Breast epithelium (tissue), 4 donors: ENCODE results near the gene SPATA2L. TPM values are rescaled to one million over a fixed set of nuclear protein-coding genes. Genes with fewer than 3 reads are reported as not detected.

Source experiments
- DNase-seq, 2 donors: peaks; one replicate each; pipeline ENCODE4 v3.0.0-alpha.2; 2019; ENCODE audit warnings: low spot score in 2 of 2
- H3K27ac ChIP-seq, 2 donors: fragments of 200-600 bp; sonication (generic) in 1 of 2; one replicate each; pipeline ENCODE4 v1.5.1; 2016 to 2019; ENCODE audit warnings: mild to moderate bottlenecking in 1 of 2
- H3K27me3 ChIP-seq, 2 donors: fragments of 200-600 bp; sonication (generic) in 1 of 2; one replicate each; pipeline versions ENCODE4 v1.5.1 to v1.6.0; 2017 to 2019; ENCODE audit warnings: control low read depth in 1 of 2, mild to moderate bottlenecking in 1 of 2
- H3K36me3 ChIP-seq: fragments of 200-600 bp; one replicate; pipeline ENCODE4 v1.5.1; 2019
- H3K4me1 ChIP-seq, 2 donors: fragments of 200-600 bp; sonication (generic); one replicate each; pipeline ENCODE4 v1.5.1; 2016 to 2019; ENCODE audit warnings: control low read depth in 1 of 2
- H3K4me3 ChIP-seq, 3 donors: fragments of 200-600 bp; sonication (generic); 1 replicate in 2 of 3; 2 replicates in 1 of 3; pipeline ENCODE4 v1.5.1; 2016 to 2019; ENCODE audit warnings: mild to moderate bottlenecking in 3 of 3, moderate library complexity in 2 of 3
- H3K9me3 ChIP-seq, 2 donors: fragments of 200-600 bp; sonication (generic) in 1 of 2; one replicate each; pipeline ENCODE4 v1.5.1; 2016 to 2019; ENCODE audit warnings: control low read depth in 1 of 2
- POLR2A ChIP-seq: fragments of 450-650 bp; IDR thresholded peaks from one replicate; pipeline ENCODE4 v1.6.1; 2016; ENCODE audit warnings: antibody characterized with exemption, mild to moderate bottlenecking, moderate library complexity
- POLR2AphosphoS5 ChIP-seq, 3 donors: sonication (generic); formaldehyde crosslinking; IDR thresholded peaks; one replicate each; pipeline ENCODE4 v1.6.1; 2017; ENCODE audit warnings: antibody characterized with exemption in 3 of 3
- intact Hi-C: fragments of 100-400 bp; cut with DNase I; formaldehyde crosslinking; loops from one replicate; pipeline ENCODE4 v1.15.1; 2023; ENCODE audit warnings: low total_unique reads
- total RNA-seq, 3 donors: library from RNA; depleted of rRNA; stranded (reverse); fragments of >200 nt; gene quantifications; one replicate each; pipeline ENCODE4 v1.1.0, GENCODE V29; 2016
- TF ChIP-seq, protein P1 (sequence below), 3 donors: fragments of 450-650 bp; IDR thresholded peaks; one replicate each; pipeline ENCODE4 v1.5.1; 2016 to 2017; ENCODE audit warnings: antibody characterized with exemption in 3 of 3, mild to moderate bottlenecking in 3 of 3, moderate library complexity in 3 of 3

Gene SPATA2L
- total RNA-seq, 3 donors from 2014 or later = 9.0 to 15.1 (median 14.3) TPM

DNA sequence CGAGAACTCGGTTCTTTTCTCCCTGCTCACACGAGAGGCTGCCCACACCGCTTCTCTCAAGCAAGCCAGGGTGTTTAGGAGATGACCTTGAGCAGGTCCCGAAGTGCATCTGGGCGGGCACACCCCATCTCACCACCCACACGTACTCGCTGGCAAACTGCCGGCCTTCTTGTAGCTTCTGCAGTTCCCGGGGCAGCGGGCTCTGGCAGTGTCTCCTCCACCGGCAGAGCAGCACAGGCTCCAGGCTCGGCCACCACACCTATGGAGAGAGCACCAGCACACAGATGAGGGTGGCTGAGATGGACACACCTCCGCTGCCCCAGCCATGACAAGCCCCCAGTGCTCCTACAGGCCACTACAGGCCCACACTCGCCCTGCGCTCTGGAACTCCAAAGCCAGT, 43.3 kb upstream of the SPATA2L start:
- Histone ChIP-seq H3K4me1 (no peaks in the 10 kb centered on the region), H3K27ac (no peak overlapping the region), H3K9me3 (no peaks in the 10 kb centered on the region), H3K27me3 (no peaks in the 10 kb centered on the region), H3K36me3 (no peaks in the 10 kb centered on the region), H3K4me3 (no peak overlapping the region)
- no peak for DNase-seq
- intact Hi-C loops = no loop called here
- TF ChIP-seq POLR2AphosphoS5 (IDR thresholded peaks at IDR 0.05) = no peak
- TF ChIP-seq, protein P1, sequence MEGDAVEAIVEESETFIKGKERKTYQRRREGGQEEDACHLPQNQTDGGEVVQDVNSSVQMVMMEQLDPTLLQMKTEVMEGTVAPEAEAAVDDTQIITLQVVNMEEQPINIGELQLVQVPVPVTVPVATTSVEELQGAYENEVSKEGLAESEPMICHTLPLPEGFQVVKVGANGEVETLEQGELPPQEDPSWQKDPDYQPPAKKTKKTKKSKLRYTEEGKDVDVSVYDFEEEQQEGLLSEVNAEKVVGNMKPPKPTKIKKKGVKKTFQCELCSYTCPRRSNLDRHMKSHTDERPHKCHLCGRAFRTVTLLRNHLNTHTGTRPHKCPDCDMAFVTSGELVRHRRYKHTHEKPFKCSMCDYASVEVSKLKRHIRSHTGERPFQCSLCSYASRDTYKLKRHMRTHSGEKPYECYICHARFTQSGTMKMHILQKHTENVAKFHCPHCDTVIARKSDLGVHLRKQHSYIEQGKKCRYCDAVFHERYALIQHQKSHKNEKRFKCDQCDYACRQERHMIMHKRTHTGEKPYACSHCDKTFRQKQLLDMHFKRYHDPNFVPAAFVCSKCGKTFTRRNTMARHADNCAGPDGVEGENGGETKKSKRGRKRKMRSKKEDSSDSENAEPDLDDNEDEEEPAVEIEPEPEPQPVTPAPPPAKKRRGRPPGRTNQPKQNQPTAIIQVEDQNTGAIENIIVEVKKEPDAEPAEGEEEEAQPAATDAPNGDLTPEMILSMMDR (IDR thresholded peaks at IDR 0.05) = no peak
- TF ChIP-seq POLR2A = no peak

DNA sequence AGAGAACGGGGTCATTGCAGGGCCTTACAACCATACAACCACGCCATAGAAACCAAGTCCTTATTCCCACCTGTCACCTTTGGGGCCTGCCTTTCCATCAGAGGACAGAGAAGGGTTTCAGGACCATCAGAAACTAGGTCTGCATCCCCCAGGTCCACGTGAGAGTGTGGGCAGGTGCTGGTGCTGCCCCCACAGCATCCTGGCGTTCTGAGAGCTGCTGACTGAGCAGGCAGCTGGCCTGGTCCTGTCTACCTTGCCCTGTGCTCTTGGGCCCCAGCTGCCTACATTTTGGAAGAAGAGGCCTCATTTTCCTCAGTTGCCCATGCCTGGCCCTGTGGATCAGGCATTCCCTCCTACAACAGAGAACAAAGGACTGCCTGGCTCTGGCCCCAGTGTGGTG, 41.4 kb upstream of the SPATA2L start:
- no peak overlapping the region for H3K27ac ChIP-seq
- no peak for TF ChIP-seq POLR2AphosphoS5 (IDR thresholded peaks at IDR 0.05)
- TF ChIP-seq, protein P1 (IDR thresholded peaks at IDR 0.05) = no peak
- TF ChIP-seq POLR2A = no peak
- H3K9me3 ChIP-seq = no peaks in the 10 kb centered on the region
- H3K27me3 ChIP-seq = no peaks in the 10 kb centered on the region
- peaks cover 9% of the 10 kb centered on the region for H3K36me3 ChIP-seq
- no peak overlapping the region for H3K4me3 ChIP-seq
- no peaks in the 10 kb centered on the region for H3K4me1 ChIP-seq
- DNase-seq = no peak
- intact Hi-C loops = no loop called here

DNA sequence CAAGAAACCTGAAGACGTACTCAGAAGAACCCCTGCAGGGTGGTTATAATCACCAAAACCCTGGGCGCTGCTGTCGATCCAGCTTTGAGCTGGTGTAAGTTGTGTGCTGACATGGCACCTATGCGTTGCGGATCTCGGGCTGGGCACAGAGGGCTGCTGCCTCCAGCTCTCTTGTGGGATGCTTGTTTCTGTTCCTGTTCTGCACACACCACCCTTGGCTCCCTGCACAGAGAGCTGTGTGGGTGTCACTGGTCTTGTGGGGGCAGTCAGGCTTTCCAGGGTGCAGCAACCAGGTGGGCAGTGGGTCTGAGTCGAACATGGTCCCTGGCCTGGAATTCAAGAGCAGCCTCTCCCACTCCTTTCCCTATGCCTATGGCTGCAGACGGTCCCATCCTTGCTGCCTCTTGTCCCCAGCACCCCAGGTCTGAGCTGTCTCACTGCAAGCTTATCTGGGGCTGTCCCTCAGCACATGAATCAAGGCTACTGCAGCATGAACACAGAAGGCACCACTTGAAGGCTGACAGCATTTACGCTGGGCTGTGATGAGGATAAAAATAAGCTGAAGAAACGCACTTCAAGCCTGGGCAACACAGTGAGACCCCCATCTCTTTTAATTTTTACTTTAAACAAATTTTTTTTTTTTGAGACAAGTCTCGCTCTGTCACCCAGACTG, 40.0 kb upstream of the SPATA2L start:
- Histone ChIP-seq H3K36me3 (peaks cover 12% of the 10 kb centered on the region), H3K27me3 (no peaks in the 10 kb centered on the region), H3K9me3 (no peaks in the 10 kb centered on the region), H3K4me1 (no peaks in the 10 kb centered on the region), H3K27ac (no peak overlapping the region), H3K4me3 (no peak overlapping the region)
- intact Hi-C loops = no loop called here
- DNase-seq = no peak
- no peak for TF ChIP-seq POLR2AphosphoS5 (IDR thresholded peaks at IDR 0.05)
- TF ChIP-seq, protein P1 (IDR thresholded peaks at IDR 0.05) = no peak
- TF ChIP-seq POLR2A = no peak

DNA sequence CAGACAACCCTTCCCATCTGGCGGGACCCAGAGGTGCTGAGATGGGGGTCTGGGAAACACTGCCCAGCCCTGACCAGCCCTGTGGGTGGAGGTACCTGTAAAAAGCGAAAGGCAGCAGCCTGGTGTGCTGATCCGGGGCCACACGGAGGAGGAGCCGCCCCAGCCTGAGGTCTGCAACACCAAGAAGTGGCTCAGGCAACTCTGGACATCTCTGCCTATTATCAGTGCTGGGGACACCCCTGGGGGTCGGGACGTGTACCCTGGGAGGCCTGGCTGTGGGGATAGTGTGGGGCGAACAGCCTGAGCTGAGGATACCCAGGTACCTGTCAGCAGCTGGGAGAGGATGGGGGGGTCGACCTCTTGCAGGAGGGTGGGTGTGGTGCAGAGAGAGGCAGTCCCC, 37.9 kb upstream of the SPATA2L start:
- no peak for DNase-seq
- no peaks in the 10 kb centered on the region for H3K27me3 ChIP-seq
- intact Hi-C loops = no loop called here
- H3K27ac ChIP-seq = no peak overlapping the region
- peaks cover 12% of the 10 kb centered on the region for H3K36me3 ChIP-seq
- H3K9me3 ChIP-seq = no peaks in the 10 kb centered on the region
- H3K4me1 ChIP-seq = no peaks in the 10 kb centered on the region
- no peak overlapping the region for H3K4me3 ChIP-seq
- TF ChIP-seq POLR2A (no peak), POLR2AphosphoS5 (IDR thresholded peaks at IDR 0.05) (no peak)
- TF ChIP-seq, protein P1 (IDR thresholded peaks at IDR 0.05) = no peak

DNA sequence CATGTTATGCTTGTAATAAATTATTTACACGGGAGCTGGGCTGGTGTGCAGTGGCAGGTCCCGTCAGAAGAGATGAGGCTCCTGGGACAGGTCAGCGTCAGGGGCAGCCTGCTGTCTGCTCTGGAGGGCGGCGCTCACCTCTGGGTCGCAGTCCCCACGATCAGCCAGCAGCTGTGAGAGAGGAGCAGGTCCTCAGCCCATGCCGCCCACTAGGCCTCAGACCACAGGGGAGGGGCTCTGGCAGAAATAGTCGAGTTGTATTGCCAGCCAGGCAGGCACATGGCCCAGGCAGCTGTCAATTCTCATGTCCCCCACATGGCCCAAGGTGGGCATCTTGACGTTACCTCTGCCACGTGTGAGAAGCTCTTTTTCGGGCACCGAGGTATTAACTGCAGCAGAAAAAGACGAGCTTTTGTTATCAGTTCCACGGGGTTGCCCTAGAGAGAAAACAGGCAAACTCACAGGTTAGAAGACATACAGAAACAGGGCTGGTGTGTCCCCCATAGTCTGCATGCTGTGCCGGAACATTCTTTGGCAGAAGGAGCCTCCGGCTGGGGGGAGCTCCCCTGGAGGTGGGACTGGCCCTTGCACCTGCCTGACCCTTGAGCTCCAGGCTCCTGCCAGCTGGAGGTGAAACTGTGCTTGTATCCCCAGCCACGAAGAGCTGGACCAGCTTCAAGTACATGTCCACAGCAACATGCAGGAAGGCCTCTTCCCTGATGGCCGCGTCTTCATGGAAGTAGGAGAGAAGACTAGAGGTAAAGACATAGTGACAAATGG, 37.2 kb upstream of the SPATA2L start:
- Histone ChIP-seq H3K4me3 (no peak overlapping the region), H3K9me3 (no peaks in the 10 kb centered on the region), H3K36me3 (peaks cover 14% of the 10 kb centered on the region), H3K27ac (no peak overlapping the region), H3K27me3 (no peaks in the 10 kb centered on the region), H3K4me1 (no peaks in the 10 kb centered on the region)
- no peak for DNase-seq
- TF ChIP-seq, protein P1 (IDR thresholded peaks at IDR 0.05) = no peak
- TF ChIP-seq POLR2AphosphoS5 (IDR thresholded peaks at IDR 0.05) (no peak), POLR2A (no peak)
- intact Hi-C loops = no loop called here
